SH-SY5Y (cell line): ENCODE measurements around the gene HAUS7.

Experiments used
- GATA2 ChIP-seq: IDR thresholded peaks from 2 replicates; pipeline ENCODE4 v1.6.1; 2011; ENCODE audit warnings: mild to moderate bottlenecking, low read depth, low read length
- GATA3 ChIP-seq: IDR thresholded peaks from 2 replicates; pipeline ENCODE4 v1.6.1; 2011; ENCODE audit warnings: low read depth, mild to moderate bottlenecking, low read length, moderate library complexity

GRCh38 chrX:153468008-153468580, 2.3 kb downstream of the HAUS7 start:
- TF ChIP-seq GATA3 = no peak
- TF ChIP-seq GATA2 = no peak
